Measurements from ENCODE around the gene SYT6. TPM values are rescaled to one million over a fixed set of nuclear protein-coding genes. Genes with fewer than 3 reads are reported as not detected.

SYT6 gene
- total RNA-seq, 1 experiment from 2014 or later = not detected

GRCh38 chr1:114201486-114201885 lies 47.8 kb upstream of the SYT6 start:
- no TSS peak for BruUV-seq (replicated peaks)
- DNase-seq (ENCODE audit: low read depth, low spot score) = no peak

More at GRCh38 chr1:114201486-114201885, 47.8 kb upstream of the SYT6 start:
- Histone ChIP-seq H3K4me3 (replicated peaks in 1 of 2; ENCODE audit: low read depth in 1 of 2, low read length in 2 of 2) (no peak overlapping the region), H3K9me2 (ENCODE audit: insufficient read depth) (no peaks in the 10 kb centered on the region), H2AFZ (ENCODE audit: low read depth, low read length, poor library complexity, severe bottlenecking) (no peak overlapping the region), H4K20me1 (ENCODE audit: insufficient read depth) (no peaks in the 10 kb centered on the region), H3K9ac (ENCODE audit: low read length) (no peak overlapping the region), H3K36me3 (ENCODE audit: control insufficient read depth in 1 of 2, insufficient read depth in 2 of 2, low read length in 2 of 2) (no peaks in the 10 kb centered on the region), H3K4me1 (ENCODE audit: control insufficient read depth in 1 of 2, insufficient read depth in 2 of 2, low read length in 2 of 2) (no peaks in the 10 kb centered on the region), H3K27me3 (ENCODE audit: insufficient read depth, low read length) (peaks cover 83% of the 10 kb centered on the region), H3K4me2 (ENCODE audit: low read length) (no peak overlapping the region), H3K27ac (ENCODE audit: low read depth, low read length) (no peak overlapping the region), H3K9me3 (ENCODE audit: control insufficient read depth in 1 of 2, insufficient read depth in 1 of 2, low read depth in 1 of 2, low read length in 2 of 2) (no peaks in the 10 kb centered on the region), H3K79me2 (ENCODE audit: insufficient read depth, low read length) (no peaks in the 10 kb centered on the region)
- ATAC-seq = no peak
- intact Hi-C loops (cut with micrococcal nuclease) = no loop called here
- POLR2A ChIA-PET = no interaction called here
- TF ChIP-seq YY1 (IDR thresholded peaks at IDR 0.05; ENCODE audit: extremely low read depth, insufficient replicate concordance, low read depth, low read length) (no peak), EZH2phosphoT487 (IDR thresholded peaks at IDR 0.05; ENCODE audit: borderline replicate concordance) (no peak), EZH2 (IDR thresholded peaks at IDR 0.05) (no peak), JUND (IDR thresholded peaks at IDR 0.05) (no peak), CEBPB (IDR thresholded peaks at IDR 0.05; ENCODE audit: low read depth) (no peak)
- TF ChIP-seq, protein P1, sequence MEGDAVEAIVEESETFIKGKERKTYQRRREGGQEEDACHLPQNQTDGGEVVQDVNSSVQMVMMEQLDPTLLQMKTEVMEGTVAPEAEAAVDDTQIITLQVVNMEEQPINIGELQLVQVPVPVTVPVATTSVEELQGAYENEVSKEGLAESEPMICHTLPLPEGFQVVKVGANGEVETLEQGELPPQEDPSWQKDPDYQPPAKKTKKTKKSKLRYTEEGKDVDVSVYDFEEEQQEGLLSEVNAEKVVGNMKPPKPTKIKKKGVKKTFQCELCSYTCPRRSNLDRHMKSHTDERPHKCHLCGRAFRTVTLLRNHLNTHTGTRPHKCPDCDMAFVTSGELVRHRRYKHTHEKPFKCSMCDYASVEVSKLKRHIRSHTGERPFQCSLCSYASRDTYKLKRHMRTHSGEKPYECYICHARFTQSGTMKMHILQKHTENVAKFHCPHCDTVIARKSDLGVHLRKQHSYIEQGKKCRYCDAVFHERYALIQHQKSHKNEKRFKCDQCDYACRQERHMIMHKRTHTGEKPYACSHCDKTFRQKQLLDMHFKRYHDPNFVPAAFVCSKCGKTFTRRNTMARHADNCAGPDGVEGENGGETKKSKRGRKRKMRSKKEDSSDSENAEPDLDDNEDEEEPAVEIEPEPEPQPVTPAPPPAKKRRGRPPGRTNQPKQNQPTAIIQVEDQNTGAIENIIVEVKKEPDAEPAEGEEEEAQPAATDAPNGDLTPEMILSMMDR (IDR thresholded peaks at IDR 0.05 in 2 of 3, conservative IDR thresholded peaks at IDR 0.05 in 1 of 3; ENCODE audit: borderline replicate concordance in 1 of 3, insufficient read depth in 1 of 3, low read depth in 2 of 3, low read length in 2 of 3) = no peak
- TF ChIP-seq, protein P2, sequence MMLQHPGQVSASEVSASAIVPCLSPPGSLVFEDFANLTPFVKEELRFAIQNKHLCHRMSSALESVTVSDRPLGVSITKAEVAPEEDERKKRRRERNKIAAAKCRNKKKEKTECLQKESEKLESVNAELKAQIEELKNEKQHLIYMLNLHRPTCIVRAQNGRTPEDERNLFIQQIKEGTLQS (IDR thresholded peaks at IDR 0.05) = no peak
- TF ChIP-seq, protein P3, sequence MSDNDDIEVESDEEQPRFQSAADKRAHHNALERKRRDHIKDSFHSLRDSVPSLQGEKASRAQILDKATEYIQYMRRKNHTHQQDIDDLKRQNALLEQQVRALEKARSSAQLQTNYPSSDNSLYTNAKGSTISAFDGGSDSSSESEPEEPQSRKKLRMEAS (IDR thresholded peaks at IDR 0.05) = no peak
- TF ChIP-seq, protein P4, sequence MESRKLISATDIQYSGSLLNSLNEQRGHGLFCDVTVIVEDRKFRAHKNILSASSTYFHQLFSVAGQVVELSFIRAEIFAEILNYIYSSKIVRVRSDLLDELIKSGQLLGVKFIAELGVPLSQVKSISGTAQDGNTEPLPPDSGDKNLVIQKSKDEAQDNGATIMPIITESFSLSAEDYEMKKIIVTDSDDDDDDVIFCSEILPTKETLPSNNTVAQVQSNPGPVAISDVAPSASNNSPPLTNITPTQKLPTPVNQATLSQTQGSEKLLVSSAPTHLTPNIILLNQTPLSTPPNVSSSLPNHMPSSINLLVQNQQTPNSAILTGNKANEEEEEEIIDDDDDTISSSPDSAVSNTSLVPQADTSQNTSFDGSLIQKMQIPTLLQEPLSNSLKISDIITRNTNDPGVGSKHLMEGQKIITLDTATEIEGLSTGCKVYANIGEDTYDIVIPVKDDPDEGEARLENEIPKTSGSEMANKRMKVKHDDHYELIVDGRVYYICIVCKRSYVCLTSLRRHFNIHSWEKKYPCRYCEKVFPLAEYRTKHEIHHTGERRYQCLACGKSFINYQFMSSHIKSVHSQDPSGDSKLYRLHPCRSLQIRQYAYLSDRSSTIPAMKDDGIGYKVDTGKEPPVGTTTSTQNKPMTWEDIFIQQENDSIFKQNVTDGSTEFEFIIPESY (IDR thresholded peaks at IDR 0.05; ENCODE audit: extremely low read depth, insufficient replicate concordance, low read length) = no peak
- CTCF ChIA-PET = no interaction called here
- RAD21 ChIA-PET (ENCODE audit: low non-redundant PET in 1 of 2, low total read pairs in 2 of 2, uncharacterized antibody in 2 of 2, unreplicated experiment in 2 of 2) = no interaction called here
